ENCODE measurements around the gene LBX2. TPM values are rescaled to one million over a fixed set of nuclear protein-coding genes. Genes with fewer than 3 reads are reported as not detected.

The LBX2 gene
- total and polyA plus RNA-seq, 10 of the 15 experiments (the other 5 are each of a cell fraction or from before 2014, with no cell fraction given) = 0.08 to 4.0 (median 0.27) TPM

DNA sequence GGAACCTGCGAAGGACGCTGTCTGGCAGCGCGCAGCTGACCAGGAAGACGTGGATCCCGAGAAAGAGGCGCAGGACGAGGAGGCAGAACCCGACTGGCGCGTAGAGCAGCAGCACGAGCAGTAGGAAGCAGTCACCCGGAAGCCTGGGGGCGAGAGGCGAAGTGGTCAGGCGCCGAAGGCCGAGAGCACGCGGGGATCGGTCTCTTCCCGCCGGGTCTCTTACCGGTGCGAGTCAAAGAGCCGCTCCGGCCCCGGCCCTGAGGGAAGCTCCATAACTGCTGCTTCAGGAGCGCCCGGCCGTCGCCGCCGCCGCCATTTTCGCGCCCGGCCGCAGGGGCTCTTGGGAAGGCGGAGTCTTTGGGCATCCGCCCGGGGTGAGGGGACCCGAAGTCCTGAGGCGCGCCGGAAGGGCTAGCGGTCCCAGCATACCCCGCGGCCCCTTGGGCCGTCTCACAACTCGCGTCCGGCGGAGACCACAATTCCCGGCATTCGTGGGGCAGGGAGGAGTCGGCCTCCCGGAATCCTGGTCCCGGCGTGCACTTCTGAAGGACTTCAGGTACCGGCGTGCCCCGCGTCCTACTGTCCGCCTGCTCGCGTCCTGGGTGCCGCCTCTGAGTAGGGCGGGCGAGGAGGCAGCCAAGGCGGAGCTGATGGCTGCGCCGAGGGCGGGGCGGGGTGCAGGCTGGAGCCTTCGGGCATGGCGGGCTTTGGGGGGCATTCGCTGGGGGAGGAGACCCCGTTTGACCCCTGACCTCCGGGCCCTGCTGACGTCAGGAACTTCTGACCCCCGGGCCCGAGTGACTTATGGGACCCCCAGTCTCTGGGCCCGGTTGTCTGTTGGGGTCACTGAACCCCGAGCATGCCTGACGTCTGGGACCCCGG is 30.2 kb upstream of the LBX2 start, which contains the start of the genes AUP1 and HTRA2 (continued):
- TF ChIP-seq, protein P1, sequence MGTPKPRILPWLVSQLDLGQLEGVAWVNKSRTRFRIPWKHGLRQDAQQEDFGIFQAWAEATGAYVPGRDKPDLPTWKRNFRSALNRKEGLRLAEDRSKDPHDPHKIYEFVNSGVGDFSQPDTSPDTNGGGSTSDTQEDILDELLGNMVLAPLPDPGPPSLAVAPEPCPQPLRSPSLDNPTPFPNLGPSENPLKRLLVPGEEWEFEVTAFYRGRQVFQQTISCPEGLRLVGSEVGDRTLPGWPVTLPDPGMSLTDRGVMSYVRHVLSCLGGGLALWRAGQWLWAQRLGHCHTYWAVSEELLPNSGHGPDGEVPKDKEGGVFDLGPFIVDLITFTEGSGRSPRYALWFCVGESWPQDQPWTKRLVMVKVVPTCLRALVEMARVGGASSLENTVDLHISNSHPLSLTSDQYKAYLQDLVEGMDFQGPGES (IDR thresholded peaks at IDR 0.05) = no peak
- TF ChIP-seq, protein P2, sequence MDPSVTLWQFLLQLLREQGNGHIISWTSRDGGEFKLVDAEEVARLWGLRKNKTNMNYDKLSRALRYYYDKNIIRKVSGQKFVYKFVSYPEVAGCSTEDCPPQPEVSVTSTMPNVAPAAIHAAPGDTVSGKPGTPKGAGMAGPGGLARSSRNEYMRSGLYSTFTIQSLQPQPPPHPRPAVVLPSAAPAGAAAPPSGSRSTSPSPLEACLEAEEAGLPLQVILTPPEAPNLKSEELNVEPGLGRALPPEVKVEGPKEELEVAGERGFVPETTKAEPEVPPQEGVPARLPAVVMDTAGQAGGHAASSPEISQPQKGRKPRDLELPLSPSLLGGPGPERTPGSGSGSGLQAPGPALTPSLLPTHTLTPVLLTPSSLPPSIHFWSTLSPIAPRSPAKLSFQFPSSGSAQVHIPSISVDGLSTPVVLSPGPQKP (IDR thresholded peaks at IDR 0.05; ENCODE audit: low read depth, low read length) = peak; percentile 61; the same call in 1 of the 2 replicates
- TF ChIP-seq MYC (IDR thresholded peaks at IDR 0.05; ENCODE audit: insufficient read depth, insufficient read length, insufficient replicate concordance, low read length, severe bottlenecking) (no peak), NFYA (IDR thresholded peaks at IDR 0.05; ENCODE audit: borderline replicate concordance, low read depth, low read length) (no peak), RFX5 (IDR thresholded peaks at IDR 0.05; ENCODE audit: low read depth, low read length) (no peak), POLR2AphosphoS5 (IDR thresholded peaks at IDR 0.05; ENCODE audit: low read length) (peak; percentile 86), ZBTB4 (CRISPR knock-in tag; IDR thresholded peaks at IDR 0.05) (no peak), CREB1 (IDR thresholded peaks at IDR 0.05; ENCODE audit: low read depth) (no peak), TAF1 (IDR thresholded peaks at IDR 0.05; ENCODE audit: borderline replicate concordance, low read depth, low read length) (peak; percentile 98), E4F1 (IDR thresholded peaks at IDR 0.05; ENCODE audit: borderline replicate concordance, partially characterized antibody) (peak; percentile 68)
- TF ChIP-seq, protein P3, sequence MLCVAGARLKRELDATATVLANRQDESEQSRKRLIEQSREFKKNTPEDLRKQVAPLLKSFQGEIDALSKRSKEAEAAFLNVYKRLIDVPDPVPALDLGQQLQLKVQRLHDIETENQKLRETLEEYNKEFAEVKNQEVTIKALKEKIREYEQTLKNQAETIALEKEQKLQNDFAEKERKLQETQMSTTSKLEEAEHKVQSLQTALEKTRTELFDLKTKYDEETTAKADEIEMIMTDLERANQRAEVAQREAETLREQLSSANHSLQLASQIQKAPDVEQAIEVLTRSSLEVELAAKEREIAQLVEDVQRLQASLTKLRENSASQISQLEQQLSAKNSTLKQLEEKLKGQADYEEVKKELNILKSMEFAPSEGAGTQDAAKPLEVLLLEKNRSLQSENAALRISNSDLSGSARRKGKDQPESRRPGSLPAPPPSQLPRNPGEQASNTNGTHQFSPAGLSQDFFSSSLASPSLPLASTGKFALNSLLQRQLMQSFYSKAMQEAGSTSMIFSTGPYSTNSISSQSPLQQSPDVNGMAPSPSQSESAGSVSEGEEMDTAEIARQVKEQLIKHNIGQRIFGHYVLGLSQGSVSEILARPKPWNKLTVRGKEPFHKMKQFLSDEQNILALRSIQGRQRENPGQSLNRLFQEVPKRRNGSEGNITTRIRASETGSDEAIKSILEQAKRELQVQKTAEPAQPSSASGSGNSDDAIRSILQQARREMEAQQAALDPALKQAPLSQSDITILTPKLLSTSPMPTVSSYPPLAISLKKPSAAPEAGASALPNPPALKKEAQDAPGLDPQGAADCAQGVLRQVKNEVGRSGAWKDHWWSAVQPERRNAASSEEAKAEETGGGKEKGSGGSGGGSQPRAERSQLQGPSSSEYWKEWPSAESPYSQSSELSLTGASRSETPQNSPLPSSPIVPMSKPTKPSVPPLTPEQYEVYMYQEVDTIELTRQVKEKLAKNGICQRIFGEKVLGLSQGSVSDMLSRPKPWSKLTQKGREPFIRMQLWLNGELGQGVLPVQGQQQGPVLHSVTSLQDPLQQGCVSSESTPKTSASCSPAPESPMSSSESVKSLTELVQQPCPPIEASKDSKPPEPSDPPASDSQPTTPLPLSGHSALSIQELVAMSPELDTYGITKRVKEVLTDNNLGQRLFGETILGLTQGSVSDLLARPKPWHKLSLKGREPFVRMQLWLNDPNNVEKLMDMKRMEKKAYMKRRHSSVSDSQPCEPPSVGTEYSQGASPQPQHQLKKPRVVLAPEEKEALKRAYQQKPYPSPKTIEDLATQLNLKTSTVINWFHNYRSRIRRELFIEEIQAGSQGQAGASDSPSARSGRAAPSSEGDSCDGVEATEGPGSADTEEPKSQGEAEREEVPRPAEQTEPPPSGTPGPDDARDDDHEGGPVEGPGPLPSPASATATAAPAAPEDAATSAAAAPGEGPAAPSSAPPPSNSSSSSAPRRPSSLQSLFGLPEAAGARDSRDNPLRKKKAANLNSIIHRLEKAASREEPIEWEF (IDR thresholded peaks at IDR 0.05; ENCODE audit: insufficient replicate concordance, low read depth, low read length) = no peak
